RPMI8226 (cell line): ENCODE results near the gene ARHGAP6.

ENCODE experiments used
- DNase-seq: peaks from one replicate; pipeline ENCODE4 v3.0.0-alpha.2; 2015

ARHGAP6 gene

DNA sequence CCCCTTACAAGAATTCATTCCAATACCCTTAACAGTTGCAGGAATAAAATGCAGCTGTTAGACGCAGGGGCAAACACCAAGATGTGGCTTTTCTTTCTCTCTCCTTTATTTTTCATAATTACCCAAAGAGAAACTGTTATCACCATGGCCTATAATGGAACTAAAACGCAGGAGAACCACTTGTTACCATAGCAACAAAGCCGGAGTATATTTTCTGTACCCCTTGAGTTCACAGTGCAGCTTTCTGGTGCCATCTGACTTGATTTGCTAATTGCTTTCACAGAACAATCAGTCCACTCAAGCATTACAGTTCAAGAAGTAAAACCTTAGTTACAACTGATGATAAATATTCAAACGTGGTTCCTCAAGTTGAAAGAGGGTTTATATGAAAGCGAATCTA lies 214.6 kb downstream of the ARHGAP6 start:
- no peak for DNase-seq

DNA sequence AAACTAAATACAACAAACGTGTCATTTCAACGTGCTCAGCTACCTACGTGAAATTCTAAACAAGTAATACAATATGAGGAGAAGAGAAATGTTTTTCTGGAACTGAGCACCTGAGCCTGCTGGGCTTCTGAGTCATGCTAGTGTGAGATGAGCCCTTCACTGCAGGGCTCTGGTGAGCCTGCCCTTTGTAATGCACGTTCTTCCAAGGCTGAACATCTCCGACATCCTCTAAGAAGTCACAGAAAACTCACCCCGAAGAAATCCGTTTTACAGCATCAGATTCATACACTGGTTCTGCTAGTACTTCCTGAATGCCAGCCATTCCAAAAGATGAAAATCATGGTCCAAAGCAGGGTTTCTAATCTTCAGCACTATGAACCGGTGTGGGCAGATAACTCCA lies 215.4 kb downstream of the ARHGAP6 start:
- DNase-seq, result no peak

DNA sequence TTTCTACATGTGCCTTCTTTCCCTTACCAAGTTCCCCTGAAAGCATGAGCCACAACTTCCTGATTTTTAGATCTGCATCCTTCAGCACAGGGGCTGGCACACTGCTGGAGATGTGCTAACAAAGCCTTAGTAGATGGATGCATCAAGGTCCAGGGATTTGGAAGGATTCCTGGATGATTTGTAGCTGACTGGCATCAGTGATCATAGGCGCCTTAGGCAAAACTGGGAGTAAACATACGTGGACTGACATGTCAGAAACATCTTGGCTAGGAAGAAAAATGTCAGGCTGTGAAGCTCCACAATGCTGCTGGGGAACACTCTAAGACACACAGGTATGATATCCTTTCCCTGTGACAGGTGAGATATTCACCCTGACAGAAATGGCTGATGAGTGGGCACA lies 216.1 kb downstream of the ARHGAP6 start:
- DNase-seq, result no peak

DNA sequence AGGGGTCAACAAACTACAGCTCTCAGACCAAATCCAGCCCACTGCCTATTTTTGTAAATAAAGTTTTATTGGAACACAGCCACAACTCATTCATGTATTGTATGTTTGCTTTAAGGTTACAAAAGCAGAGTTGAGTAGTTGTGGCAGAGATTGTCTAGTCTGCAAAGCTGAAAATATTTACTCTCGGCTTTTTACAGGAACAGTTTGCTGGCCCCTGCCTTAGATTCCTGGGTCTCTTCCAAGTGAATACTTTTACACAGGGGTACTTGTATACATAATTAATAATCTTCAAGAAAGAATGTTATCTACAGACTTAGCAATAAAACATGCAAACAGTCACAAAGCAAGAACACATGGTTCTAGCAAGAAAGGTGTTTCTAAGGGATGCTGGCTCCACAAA lies 218.3 kb downstream of the ARHGAP6 start:
- no peak for DNase-seq

DNA sequence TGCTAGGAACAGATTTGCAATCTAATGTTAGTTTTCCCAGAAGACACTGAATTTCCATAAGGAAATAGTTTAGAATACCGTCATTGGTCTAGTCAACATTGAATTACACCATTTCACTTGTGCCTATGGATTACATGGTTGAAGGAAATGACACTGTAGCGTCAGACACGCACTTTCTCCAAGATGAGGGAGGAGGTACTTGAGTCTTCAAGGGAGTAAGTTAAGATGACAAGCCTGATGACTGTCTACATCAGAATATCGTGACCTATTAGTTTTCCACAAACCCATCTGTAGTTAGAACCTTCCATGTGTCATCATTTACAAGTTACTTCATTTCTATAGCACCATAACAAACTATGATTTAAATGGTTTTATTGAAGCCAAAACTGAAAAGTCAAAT lies 218.8 kb downstream of the ARHGAP6 start:
- DNase-seq, result no peak

DNA sequence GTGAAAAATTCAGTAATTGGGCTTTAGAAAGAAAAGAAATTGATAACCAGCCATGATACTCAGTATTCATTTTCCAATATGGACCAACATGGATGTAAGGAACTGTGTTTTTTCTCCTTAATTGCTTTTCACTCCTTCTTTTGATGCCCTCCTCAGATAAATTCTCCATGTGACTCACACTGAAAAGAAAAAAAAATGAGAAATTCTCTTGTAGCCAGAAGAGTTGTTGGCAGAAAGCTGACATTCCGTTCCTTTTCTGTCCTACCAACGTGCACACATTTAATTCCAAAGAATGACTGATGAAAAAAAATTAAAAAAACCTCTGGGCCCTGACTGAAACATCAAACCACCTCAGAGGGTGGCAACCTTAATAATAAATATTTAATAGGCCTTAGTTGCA lies 219.4 kb downstream of the ARHGAP6 start:
- DNase-seq, result no peak

DNA sequence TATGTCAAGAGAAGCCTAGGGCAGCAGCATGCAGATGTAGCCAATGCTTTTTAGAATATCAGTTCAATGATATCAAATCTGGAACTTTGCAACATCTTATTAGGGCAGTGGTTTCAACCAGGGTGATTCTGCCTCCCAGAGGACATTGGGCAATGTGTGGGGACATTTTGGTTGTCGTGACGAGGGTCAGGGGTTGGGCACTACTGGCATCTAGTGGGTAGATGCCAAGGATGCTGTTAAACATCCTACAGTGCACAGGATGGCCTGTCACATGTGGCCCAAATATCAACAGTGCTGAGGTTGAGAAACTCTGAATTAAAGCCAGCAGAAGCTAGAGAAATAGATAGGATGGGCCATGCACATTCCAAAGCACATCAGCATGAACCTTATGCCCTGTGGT lies 220.2 kb downstream of the ARHGAP6 start:
- peak; percentile 69 for DNase-seq

DNA sequence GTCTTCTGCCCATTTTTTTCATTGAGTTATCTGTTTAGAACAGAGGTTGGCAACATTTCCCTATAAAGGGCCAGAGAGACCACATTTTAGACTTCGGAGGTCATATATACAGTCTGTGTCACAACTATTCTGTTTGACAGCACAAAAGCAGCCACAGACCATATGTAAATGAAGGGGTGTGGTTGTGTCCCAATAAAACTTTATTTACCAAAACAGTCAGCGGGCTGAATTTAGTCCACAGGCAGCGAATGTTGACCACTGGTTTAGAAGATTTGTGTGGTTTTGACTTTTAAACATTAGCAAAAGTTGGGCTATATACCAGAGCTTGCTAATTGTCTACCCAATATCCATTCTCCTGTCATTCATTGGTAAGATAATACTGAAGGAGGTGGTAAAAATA lies 221.7 kb downstream of the ARHGAP6 start:
- DNase-seq, result no peak

DNA sequence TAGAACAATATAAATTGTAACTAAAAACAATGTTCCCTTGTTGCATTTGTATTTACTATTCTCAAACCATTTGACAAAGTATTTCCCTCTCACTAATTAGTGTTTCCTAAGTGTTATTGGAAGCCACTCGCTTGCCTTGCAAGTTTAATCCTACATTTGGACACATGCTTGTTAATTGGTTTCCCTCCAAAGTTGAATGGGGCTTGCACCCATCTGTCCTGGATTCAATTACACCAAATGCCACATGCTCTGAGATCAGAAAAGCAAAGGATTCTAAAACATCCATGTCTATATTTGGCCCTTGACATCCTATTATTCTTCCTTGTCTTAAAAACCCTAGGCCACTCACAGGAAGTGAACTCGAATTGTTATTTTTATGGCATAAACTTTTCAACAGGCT lies 225.9 kb downstream of the ARHGAP6 start:
- DNase-seq, result no peak

DNA sequence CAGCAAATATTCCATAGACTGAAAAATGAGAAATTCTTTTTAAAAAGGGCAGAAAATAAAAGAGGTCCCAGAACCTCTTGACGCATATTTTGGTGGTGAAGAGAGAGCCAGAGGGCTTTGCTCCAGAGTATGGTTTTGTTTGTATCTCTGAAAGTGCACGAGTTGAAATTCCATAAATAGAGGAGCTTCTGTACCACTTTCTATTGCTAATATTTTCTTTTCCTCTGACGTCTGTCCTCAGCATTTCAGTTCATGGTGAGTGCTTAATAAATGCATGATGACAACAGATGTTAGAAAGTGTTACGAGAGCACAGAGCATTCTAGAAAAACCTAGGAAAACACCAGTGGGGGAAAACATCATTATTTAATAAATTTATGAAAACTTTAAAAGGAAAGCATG lies 227.0 kb downstream of the ARHGAP6 start:
- DNase-seq, result no peak

DNA sequence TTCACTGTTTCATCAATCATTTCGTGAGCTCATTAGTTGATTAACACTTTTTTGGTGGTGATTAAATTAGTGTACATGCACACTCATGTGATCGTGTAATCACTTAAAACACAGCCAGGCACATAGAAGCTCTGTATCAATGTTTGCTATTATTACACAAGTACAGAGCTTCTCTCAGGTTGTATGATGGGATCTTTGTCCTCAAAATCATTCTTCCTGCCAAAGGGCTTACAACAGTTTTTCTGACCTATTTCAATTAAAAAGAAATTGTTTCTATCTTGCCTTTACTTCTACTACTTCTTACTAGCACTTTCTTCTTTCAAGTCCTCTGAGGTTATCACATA lies 227.4 kb downstream of the ARHGAP6 start:
- DNase-seq, result no peak

DNA sequence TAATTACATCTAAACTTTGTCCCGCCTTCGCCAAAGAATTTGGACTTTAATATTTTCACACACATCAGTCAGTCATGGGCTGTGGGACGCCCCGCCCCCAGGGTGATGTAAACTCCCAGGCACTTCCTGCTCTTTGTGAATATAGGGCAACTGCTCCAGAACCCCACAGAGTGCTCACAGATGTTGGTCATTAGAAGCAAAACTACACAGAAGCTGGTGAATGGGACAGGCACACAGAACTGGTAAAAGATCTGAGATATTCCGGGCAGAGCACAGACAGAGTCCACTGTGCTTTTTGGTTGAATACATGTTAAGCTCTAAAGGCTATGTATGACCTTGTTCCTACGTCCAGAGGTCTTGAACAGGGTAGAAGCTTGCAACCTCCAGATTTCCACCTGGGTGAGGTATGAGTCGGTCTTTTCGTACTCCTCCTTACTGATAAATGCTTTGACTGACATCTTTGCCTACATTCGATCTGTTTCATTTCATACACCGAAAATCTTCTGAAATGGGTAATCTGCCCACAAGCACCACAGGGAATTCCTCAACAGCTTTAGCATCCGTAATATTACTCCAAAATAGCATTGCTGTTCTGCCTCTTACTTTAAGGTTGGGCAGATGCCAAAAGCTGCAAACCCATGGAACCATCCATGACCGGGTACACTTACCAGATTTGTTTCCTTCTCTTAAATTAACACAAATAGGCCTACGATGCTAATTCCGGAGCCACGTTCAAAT lies 227.9 kb downstream of the ARHGAP6 start:
- DNase-seq, result no peak

DNA sequence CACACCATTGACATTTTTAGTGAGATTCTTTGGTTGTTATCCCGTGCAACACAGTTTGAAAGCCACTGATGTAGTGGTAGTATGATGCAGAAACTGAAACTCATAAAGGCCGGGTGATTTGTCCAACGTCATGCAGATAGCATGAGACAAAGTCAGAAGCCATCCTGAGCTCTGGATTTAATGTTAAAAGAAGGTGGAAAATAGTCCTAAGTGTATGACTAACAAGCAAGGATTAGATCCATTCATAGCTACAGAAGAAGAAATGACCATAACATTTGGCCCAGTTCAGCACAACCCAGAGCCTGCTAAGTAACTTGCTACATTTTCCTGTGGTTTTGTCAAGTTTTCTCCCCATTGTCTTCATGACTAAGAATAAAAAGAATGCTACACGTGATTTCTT lies 230.2 kb downstream of the ARHGAP6 start:
- DNase-seq, result no peak

DNA sequence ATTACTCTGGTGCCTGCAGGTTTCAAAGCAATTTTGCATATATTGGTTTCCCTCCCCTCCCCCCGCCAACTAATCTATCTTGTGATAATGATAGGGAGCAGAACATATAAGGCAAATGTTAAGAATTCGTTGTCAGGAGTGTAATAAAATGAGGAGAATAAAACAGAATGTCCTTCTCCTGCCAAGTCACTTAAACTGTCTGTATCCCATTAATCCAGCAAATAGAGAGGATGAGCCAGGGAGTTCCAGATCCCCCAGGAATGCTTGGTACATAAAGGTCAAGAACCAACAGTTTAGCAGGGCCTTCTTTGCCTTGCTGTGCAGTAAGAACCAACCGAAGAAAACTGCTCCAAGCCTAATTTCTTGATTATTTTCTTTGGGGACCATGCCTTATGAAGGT lies 231.1 kb downstream of the ARHGAP6 start:
- DNase-seq, result no peak

DNA sequence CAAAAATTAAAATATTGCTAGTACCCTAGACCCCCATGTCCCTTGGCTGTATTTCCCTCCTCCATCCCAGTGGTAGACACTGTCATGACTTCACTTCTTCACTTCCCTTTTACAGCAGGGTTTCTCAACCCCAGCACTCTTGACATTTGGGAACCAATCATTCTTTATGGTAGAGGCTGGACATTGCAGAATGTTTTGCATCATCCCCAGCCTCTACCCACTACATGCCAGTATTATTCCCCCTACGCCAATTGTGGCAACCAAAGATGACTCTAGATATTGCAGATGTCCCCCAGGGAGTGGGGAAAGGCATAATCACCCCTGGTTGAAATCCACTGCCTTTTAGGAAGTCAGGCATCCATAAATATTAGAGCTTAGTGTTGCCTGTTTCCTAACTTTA lies 233.9 kb downstream of the ARHGAP6 start:
- no peak for DNase-seq

DNA sequence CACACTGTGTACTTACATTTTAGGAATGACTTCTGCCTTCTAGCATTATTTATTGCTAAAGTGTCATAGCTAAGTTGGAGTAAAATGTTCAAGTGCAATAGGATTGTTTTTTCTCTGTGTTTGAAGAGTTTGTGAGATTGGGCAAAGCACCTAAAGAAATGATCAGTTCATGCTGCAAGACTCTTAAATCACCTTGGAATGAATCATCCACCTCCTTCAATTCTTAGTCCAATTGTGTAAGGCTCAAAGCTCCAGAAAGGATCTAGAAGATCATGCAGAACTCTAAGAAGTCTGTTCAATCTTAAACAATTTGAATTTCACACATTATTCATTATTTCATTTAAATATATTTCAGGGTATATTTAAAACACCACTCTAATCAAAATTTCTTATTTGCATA lies 235.4 kb downstream of the ARHGAP6 start:
- DNase-seq, result no peak

DNA sequence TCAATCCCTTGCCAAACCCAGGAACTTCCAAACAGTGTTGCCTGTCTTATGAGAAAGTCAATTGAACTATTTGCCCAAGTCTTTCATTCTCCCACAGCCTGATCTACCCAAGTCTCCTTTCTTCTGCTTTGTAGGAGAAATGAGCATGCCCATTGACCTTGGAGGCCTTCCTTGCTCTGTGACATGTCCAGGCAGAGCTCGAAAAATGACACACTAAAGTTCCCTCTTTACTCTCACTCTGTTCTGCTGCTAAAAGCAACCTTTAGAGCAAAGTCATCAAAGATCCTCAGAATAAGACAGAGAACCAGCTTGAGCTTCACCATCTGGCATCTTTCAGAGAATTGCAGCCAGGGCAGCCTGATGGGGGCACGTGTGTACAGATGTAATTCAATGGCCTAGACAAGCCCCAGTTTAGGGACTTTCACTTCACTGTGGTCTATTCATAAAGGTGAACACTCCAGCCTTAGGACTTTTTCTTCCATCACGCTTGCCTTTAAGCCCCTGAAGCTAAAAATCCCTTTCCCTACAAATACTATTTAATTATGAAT lies 236.1 kb downstream of the ARHGAP6 start:
- DNase-seq, result peak; percentile 83

DNA sequence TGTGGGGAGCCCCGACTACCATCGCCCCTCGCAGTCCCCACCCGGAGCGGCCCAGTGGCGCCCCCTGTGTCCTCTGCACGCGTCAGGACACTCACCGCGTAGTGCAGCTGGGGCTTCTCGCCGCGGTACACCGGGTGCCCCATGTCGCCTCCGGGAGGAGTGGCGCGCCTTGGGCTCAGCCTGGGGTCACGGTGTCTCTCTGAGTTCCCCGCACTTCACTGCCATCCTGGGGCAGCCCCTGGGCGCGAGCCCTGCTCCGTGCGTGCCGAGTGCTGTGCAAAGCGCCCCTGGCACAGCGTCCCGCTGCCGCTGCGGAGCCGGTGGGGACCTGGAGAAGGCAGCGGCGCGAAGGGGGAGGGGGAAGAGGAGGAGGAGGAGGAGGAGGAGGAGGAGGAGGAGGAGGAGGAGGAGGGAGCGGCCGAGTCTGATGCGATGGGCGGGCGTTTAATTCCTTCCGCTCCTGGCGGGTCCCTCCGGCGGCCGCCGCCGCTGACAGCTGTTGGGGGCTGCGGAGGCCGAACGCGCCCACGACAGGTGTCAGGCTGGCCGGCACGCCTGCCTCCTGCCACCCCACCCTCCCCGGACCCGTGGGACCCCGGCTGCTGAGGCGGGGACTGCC lies 238.2 kb downstream of the ARHGAP6 start:
- DNase-seq, result peak; percentile 83

DNA sequence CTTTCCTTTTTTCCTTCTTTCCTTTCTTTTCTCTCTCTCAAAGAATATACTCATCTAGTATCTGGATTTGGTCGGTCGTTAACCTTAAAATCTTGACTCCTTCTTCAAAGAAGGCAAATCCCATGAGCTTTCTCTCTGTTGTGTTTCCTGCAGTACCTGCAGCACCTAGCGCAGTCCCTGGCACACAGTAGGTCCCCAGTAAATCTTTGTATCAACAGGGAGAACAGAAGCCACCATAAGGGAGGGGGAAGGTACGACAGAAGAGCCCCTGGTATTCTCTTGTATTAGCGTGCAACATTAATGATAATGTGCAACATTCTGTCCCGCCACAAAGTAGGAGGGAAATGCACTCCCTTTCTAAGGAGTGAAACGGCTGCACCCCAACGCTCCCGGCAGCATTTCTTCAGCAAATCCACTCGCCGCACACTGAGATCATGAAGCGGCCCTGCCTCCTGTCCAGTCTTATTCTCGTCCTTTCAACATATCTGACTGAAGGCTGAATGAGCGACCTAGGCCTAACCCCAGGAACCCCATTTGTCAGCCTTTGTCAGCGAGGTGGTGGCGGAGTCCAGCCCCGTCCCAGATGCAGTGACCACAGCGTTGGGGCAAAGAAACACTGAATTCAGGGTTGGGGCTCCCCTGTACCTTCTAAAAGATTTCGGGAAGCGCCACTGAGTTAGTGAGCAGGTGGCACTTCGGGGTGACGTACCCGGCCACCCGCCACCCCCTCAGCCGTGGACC lies 238.8 kb downstream of the ARHGAP6 start:
- peak; percentile 55 for DNase-seq

DNA sequence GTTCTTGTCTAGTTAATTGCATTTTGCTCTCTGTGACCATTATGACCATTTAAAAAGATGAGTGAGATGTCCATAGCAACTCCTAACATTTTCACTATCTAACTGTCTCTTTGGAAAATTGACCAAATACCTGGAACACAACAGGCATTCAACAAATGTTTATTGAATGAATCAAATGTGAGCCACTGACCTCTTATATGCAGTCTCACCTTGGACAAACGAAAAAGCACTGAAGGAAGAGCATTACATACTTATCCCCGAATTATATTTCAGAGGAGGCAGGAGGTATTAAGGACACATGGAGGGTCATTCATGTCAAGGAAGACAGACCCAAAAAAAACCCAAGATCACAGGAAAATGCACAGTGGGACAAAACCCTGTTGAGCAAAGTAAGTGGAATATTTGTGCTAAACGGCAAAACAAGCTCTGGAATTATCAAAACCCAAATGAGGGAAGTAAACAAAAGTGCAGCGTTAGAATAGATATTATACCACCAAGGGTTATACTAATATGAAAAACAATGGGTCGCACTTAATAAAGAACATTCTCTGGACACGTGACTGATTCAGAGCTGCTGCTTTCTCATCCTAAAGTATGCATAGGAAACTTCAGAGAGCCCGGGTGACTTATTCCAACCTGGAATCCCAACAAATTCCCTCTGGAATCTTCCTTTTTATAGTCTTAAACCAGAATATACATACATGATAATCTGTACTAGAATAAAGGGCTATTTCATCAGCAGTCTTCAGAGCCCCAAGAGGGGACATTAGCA lies 240.6 kb downstream of the ARHGAP6 start:
- DNase-seq, result no peak

DNA sequence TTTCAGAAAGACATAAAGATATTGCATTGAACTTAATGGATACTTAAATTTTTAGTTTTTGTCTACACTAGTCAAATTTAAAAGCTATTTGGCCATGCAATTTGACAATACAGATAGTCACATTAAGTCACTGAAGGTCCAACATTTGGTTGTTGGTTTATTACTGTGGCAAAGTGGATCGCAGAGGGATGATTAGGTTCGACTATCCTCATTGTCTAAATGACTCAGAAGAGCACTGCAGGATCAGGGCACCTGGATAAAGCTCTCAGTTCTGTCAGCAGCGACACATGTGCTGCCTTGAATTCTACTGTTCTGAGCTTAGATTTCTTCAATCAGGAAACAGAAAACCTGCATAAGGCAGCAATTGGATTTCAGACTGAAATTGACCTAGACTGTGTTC lies 241.8 kb downstream of the ARHGAP6 start:
- DNase-seq, result peak; percentile 42

DNA sequence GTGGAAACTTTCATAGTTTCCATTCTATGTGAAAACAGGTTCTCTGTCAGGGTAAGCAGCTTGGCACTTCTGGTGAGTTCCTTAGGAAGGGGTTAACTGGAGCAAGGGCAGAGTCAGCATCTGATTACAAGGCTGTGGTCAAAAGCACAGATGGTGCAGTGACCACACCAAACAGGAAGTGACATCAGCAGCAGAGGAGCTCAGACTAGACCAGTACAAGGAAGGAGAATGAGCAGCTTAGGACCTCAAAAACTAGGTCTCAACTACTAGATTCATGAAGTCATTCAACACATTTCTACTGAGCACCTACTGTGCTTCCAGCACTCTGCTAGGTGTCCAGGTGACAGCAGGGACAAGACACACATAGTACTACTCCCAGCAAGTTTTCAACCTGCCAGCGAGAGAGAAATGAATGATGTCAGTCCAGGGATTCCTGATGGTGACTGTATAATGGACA lies 242.3 kb downstream of the ARHGAP6 start:
- peak; percentile 89 for DNase-seq

DNA sequence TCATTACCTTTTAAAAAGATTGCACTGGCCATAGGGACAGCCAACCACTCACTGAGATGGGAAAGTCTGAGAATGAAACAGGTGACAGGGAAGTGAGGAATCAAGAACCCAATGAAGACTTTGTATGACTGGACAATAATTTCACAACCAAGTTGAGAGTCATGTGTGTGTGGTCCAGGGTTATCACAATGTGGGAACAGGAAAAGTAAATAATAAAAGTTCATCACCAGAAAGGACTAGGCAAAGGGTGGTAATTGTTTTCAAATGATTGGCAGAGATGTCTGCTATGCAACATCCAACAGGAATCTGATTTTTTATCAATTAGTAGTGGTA lies 243.2 kb downstream of the ARHGAP6 start:
- DNase-seq, result no peak
